GM23248 (cell line): ENCODE results near the gene PTPN7. TPM values are rescaled to one million over a fixed set of nuclear protein-coding genes. Genes with fewer than 3 reads are reported as not detected.

Experiments used
- DNase-seq: peaks from one replicate; pipeline ENCODE4 v3.0.0-alpha.2; 2015
- H2AFZ ChIP-seq: fragments of 200-600 bp; sonication (generic); 2 replicates; pipeline ENCODE4 v1.6.1; 2016; ENCODE audit warnings: antibody characterized with exemption
- H3F3A ChIP-seq: fragments of 200-600 bp; sonication (generic); 2 replicates; pipeline ENCODE4 v1.6.1; 2016; ENCODE audit warnings: mild to moderate bottlenecking, antibody characterized with exemption, mixed run types; ENCODE audit not compliant: insufficient read depth
- H3K27ac ChIP-seq: fragments of 200-600 bp; sonication (generic); 2 replicates; pipeline ENCODE4 v1.5.1; 2016; ENCODE audit warnings: mild to moderate bottlenecking
- H3K27me3 ChIP-seq: fragments of 200-600 bp; sonication (generic); replicated peaks from 2 replicates; pipeline ENCODE4 v1.6.1; 2016; ENCODE audit warnings: mild to moderate bottlenecking; ENCODE audit not compliant: insufficient read depth
- H3K36me3 ChIP-seq: fragments of 200-600 bp; sonication (generic); 2 replicates; pipeline ENCODE4 v1.6.1; 2016; ENCODE audit warnings: low read depth, mild to moderate bottlenecking
- H3K4me1 ChIP-seq: fragments of 200-600 bp; sonication (generic); 2 replicates; pipeline ENCODE4 v1.6.1; 2016; ENCODE audit warnings: mild to moderate bottlenecking; ENCODE audit not compliant: insufficient read depth
- H3K4me2 ChIP-seq: fragments of 200-600 bp; sonication (generic); one replicate; pipeline ENCODE4 v1.6.1; 2016; ENCODE audit warnings: mild to moderate bottlenecking; ENCODE audit not compliant: unreplicated experiment
- H3K4me3 ChIP-seq: fragments of 200-600 bp; sonication (generic); 2 replicates; pipeline ENCODE4 v1.5.1; 2016; ENCODE audit warnings: mild to moderate bottlenecking
- H3K79me2 ChIP-seq: fragments of 200-600 bp; sonication (generic); 2 replicates; pipeline ENCODE4 v1.6.1; 2016; ENCODE audit warnings: mild to moderate bottlenecking; ENCODE audit not compliant: insufficient read depth
- H3K9ac ChIP-seq: fragments of 200-600 bp; sonication (generic); 2 replicates; pipeline ENCODE4 v1.6.1; 2016; ENCODE audit warnings: mild to moderate bottlenecking
- H3K9me2 ChIP-seq: fragments of 200-600 bp; sonication (generic); 2 replicates; pipeline ENCODE4 v1.6.1; 2016; ENCODE audit warnings: mixed run types, mild to moderate bottlenecking, moderate library complexity; ENCODE audit not compliant: insufficient read depth
- H3K9me3 ChIP-seq: fragments of 200-600 bp; sonication (generic); one replicate; pipeline ENCODE4 v1.6.1; 2017; ENCODE audit warnings: low read depth
- H4K20me1 ChIP-seq: fragments of 200-600 bp; sonication (generic); 2 replicates; pipeline ENCODE4 v1.6.0; 2016; ENCODE audit not compliant: insufficient read depth
- EZH2 ChIP-seq: fragments of 200-600 bp; sonication (generic); IDR thresholded peaks from 2 replicates; pipeline ENCODE4 v1.6.1; 2018; ENCODE audit warnings: antibody characterized with exemption, mild to moderate bottlenecking; ENCODE audit not compliant: insufficient read depth, poor library complexity, severe bottlenecking
- EZH2phosphoT487 ChIP-seq: fragments of 200-600 bp; sonication (generic); IDR thresholded peaks from 2 replicates; pipeline ENCODE4 v1.6.1; 2018; ENCODE audit warnings: antibody characterized with exemption, moderate library complexity, mild to moderate bottlenecking, low read depth; ENCODE audit not compliant: insufficient read depth
- WGBS, 2 experiments: methylation state at CpG; one replicate each; pipeline ENCODE4 v1.1.6; 2015 to 2017; ENCODE audit warnings: low lambda C conversion rate in 2 of 2, low coverage in 1 of 2; ENCODE audit errors: missing lambda C conversion rate in 2 of 2; 5-methylcytosine and 5-hydroxymethylcytosine counted together
- in situ Hi-C: fragments of 300-500 bp; cut with MboI; formaldehyde crosslinking; loops from 2 replicates; pipeline ENCODE4 v1.15.0; 2020
- polyA plus RNA-seq: library from polyadenylated mRNA; unstranded; fragments of >200 nt; fragmentation: Nextera tagmentation; extraction: Ambion mirVana; gene quantifications from 2 replicates; pipeline ENCODE4 v1.2.1, GENCODE V29; 2016
- total RNA-seq: library from RNA; depleted of rRNA; stranded (reverse); fragments of >200 nt; shearing (Covaris generic); gene quantifications from 2 replicates; pipeline ENCODE4 v1.2.3, GENCODE V29; 2014

The PTPN7 gene
- total and polyA plus RNA-seq, 2 experiments from 2014 or later = not detected

DNA sequence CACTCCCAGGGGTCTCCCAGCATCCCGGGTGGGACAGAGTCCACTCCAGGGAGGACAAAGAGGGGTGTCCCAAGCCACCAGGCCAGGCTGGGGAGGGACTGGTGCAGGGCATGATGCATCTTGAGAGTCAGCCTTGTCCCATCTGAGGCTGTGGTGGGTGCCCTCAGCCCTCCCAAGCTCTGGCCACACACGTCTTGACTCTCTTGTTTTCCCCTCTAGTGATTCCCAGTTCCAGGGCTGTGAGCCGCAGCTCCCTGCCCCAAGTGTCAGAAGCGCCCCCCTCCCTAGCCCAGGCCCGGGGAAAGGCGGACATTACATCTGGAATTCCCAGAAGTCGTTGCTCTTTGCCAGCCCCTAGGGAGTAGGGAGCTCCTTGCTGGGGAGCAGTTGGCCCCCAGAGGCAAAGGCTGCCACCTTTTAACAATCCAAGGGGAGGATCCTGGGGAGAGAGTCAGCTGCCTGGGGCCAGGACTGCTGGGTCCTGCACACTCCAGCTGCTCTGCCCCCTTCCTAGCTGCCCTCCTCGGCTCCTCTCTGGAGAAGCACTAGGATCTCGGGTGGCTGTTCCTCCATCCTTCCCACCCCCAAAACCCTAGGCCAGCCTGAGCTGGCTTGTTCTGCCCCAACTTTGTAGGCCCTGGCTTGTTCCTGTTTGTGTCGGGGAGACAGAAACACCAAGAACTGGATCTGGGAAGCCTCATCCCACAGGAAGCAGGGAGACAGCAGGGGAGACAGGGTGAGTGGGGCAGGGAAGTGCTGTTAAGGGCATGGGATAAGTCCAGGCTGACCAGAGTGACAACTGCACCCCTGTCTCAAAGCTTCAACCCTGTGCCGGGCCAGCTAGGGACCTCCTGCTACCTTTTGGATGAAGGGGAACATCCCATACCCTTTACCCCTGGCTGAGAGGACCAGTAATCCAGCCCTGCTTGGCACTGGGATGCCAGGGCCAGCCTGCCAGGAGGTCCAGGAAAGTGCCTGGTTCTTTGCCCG, 3.2 kb upstream of the PTPN7 start:
- no peak overlapping the region for H3K9ac ChIP-seq
- no peaks in the 10 kb centered on the region for H3K27me3 ChIP-seq
- H3K27ac ChIP-seq = no peak overlapping the region
- no peak for DNase-seq
- no peaks in the 10 kb centered on the region for H3F3A ChIP-seq
- no peaks in the 10 kb centered on the region for H3K79me2 ChIP-seq
- TF ChIP-seq EZH2 (no peak), EZH2phosphoT487 (no peak)
- in situ Hi-C loops = no loop called here
- H3K9me2 ChIP-seq = no peaks in the 10 kb centered on the region
- H2AFZ ChIP-seq = no peak overlapping the region
- no peaks in the 10 kb centered on the region for H4K20me1 ChIP-seq
- H3K4me1 ChIP-seq = peaks cover 7% of the 10 kb centered on the region; the same call in 1 of the 2 replicates
- no peaks in the 10 kb centered on the region for H3K36me3 ChIP-seq
- no peaks in the 10 kb centered on the region for H3K9me3 ChIP-seq
- 62 to 63% methylated on average over 11 to 12 of the region's 12 CpGs for WGBS, 2 experiments
- H3K4me2 ChIP-seq = no peak overlapping the region
- H3K4me3 ChIP-seq = no peak overlapping the region

DNA sequence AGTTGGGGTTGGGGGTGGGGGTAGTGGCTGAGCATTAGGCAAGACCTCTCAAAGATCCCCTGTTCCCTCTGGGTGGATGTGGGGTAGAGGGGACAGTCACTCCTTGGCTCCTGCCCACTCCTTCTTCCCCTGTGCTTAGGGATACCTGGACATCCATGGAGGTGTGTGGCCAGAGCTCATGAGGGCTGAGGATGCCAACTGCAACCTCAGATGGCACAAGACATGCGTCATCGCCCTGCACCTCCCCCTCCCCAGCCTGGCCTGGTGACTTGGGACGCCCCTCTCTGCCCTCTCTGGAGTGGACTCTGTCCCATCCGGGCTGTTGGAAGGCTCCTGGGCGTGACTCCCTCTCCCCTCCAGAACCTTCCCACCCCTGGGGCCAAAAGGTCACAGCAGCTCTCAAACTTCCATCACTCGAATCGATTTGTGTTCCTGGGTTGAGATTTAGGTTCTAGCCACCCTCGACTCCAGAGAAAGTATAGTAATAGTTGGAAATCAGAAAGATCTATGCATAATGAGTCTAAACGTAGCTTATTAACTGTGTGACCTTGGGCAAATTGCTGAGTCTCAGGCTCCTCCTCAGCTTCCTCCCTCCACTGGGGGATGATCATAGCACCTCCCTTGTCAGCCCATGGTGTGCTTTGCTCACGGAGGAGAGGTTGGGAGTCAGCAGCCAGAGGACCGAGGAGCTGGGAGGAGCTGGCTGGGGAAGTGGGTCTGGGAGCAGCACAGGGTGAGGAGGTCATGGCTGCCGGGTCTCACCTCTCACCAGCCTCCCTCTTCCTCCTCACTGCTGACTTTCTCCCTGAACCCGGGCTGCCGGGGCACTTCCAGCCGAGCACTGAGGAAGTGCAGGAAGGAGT, 2.2 kb upstream of the PTPN7 start:
- no peaks in the 10 kb centered on the region for H3K9me2 ChIP-seq
- H3K4me1 ChIP-seq = no peaks in the 10 kb centered on the region
- H3K4me3 ChIP-seq = no peak overlapping the region
- no peak for TF ChIP-seq EZH2phosphoT487
- no peak for TF ChIP-seq EZH2
- no peaks in the 10 kb centered on the region for H3F3A ChIP-seq
- no peak overlapping the region for H3K4me2 ChIP-seq
- H3K36me3 ChIP-seq = no peaks in the 10 kb centered on the region
- in situ Hi-C loops = no loop called here
- DNase-seq = no peak
- 74 to 78% methylated on average over 15 of the region's 15 CpGs for WGBS, 2 experiments
- no peaks in the 10 kb centered on the region for H3K27me3 ChIP-seq
- no peaks in the 10 kb centered on the region for H4K20me1 ChIP-seq
- no peak overlapping the region for H3K27ac ChIP-seq
- H3K9me3 ChIP-seq = no peaks in the 10 kb centered on the region
- H3K79me2 ChIP-seq = no peaks in the 10 kb centered on the region
- H3K9ac ChIP-seq = no peak overlapping the region
- no peak overlapping the region for H2AFZ ChIP-seq

DNA sequence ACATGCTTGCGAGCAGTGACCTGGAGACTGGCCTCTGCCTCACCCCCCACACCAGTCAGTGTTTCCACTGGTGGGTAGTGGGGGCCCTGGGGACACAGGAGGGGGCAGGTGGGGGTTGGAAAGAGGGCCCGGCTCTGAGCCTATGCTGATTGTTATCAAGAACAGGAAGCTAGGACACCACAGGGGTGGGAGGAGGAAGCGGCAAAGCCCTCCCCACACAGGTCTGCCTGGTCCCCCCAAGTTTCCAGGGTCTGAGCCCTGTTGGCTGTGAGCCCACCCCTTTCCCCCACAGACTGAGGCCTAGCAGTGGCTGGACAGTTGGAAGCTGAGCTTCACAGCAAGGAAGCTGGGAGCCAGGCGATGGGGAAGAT, 1.6 kb upstream of the PTPN7 start:
- Histone ChIP-seq H3K4me2 (no peak overlapping the region), H3K27me3 (no peaks in the 10 kb centered on the region), H3K9ac (no peak overlapping the region), H4K20me1 (no peaks in the 10 kb centered on the region), H3K27ac (no peak overlapping the region), H3K4me3 (no peak overlapping the region), H3K4me1 (no peaks in the 10 kb centered on the region), H3K9me2 (no peaks in the 10 kb centered on the region), H3K36me3 (no peaks in the 10 kb centered on the region), H3F3A (no peaks in the 10 kb centered on the region), H3K9me3 (no peaks in the 10 kb centered on the region), H2AFZ (no peak overlapping the region), H3K79me2 (no peaks in the 10 kb centered on the region)
- TF ChIP-seq EZH2phosphoT487 = no peak
- TF ChIP-seq EZH2 = no peak
- no peak for DNase-seq
- WGBS, 2 experiments = 91% methylated on average over 3 to 4 of the region's 4 CpGs
- in situ Hi-C loops = no loop called here
